Tracheal epithelial cell (primary cell): ENCODE measurements around the gene VSTM2L. TPM values are rescaled to one million over a fixed set of nuclear protein-coding genes. Genes with fewer than 3 reads are reported as not detected.

ENCODE experiments used
- total RNA-seq: library from RNA; depleted of rRNA; stranded (reverse); fragments of >200 nt; gene quantifications from 2 replicates; pipeline ENCODE4 v1.2.1, GENCODE V29; 2014

The VSTM2L gene, protein sequence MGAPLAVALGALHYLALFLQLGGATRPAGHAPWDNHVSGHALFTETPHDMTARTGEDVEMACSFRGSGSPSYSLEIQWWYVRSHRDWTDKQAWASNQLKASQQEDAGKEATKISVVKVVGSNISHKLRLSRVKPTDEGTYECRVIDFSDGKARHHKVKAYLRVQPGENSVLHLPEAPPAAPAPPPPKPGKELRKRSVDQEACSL
- 5.8 and 43.3 TPM in 2 replicates for total RNA-seq

DNA sequence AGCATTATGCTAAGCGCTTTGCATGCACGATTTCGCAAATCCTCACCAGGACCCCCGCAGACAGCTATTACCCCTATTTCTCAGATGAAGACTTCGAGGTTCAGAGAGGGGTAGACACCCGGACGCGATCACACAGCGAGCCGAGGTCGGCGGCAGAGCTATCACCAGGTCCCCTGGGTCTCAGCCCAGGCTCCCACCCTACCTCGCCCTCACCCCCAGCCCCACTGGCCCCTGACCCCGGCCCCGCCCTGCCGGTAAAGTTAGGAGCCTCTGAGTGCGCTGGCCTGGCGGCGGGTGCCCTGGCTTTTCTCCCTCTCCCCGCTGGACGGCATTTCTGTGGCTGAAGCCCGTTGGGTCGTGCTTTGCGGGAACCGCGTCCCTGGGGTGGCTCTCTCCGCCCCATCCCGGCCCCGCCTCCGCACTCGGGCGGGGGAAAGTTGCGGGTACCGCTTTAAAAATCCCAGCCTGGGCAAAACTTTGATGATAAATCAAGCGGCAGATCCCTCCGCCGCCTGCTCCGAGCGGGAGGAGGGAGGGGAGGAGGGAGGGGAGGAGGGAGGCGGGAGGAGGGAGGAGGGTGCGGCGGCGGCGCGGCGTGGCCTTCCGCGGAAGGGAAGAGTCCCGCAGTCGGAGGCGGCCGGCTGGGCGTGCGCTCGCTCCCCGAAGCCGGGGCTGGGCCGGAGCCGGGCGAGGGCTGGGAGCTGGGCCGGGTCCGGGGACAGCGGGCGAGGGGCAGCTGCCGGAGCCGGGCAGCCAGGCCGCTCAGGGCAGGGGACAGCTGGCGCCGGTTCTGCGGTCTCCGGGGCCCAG lies at the start of gene VSTM2L:
Gene VSTM2L, plus strand, starts transcription at position 624 of the 810 bp plus-strand sequence. CDS start 224 bp downstream, outside the sequence.

Other genes with a start within 250 kb of the VSTM2L start
- 22.4 and 27.5 TPM in 2 replicates for gene CTNNBL1, start 209.1 kb upstream of the VSTM2L start, total RNA-seq
- 14.9 and 21.3 TPM in 2 replicates for gene TTI1, start 130.3 kb downstream of the VSTM2L start, total RNA-seq
- gene RPRD1B, start 130.6 kb downstream of the VSTM2L start, total RNA-seq = 16.4 and 22.8 TPM in 2 replicates